HG03108 (cell line): ENCODE measurements around the gene MAG.

ENCODE experiments used
- ATAC-seq: cut with Tn5 transposase; IDR thresholded peaks from one replicate; pipeline ENCODE4 v1.9.1; 2021; ENCODE audit warnings: moderate library complexity; ENCODE audit not compliant: unreplicated experiment

MAG gene

GRCh38 chr19:35265126-35265899, 26.6 kb upstream of the MAG start:
- no peak for ATAC-seq

GRCh38 chr19:35265900-35266519, 26.0 kb upstream of the MAG start:
- no peak for ATAC-seq

GRCh38 chr19:35266520-35267352, 25.2 kb upstream of the MAG start:
- ATAC-seq, result no peak

GRCh38 chr19:35267353-35267817, 24.6 kb upstream of the MAG start:
- no peak for ATAC-seq

- peak; percentile 35 for ATAC-seq
Measured at GRCh38 chr19:35267818-35268535, 24.0 kb upstream of the MAG start.

GRCh38 chr19:35268536-35269437, 23.2 kb upstream of the MAG start, which contains the start of gene USF2:
TSS of gene USF2 (plus strand) at chr19:35268962. CDS start at chr19:35269102, 140 bp downstream.
- peak; percentile 14 for ATAC-seq

GRCh38 chr19:35269438-35270117, 22.4 kb upstream of the MAG start:
- peak; percentile 58 for ATAC-seq

- ATAC-seq, result no peak
Measured at GRCh38 chr19:35270381-35270811, 21.6 kb upstream of the MAG start.

GRCh38 chr19:35271546-35271945, 20.4 kb upstream of the MAG start:
- no peak for ATAC-seq

- no peak for ATAC-seq
Measured at GRCh38 chr19:35272122-35272719, 19.7 kb upstream of the MAG start.

GRCh38 chr19:35272954-35273649, 18.9 kb upstream of the MAG start:
- no peak for ATAC-seq

GRCh38 chr19:35273686-35274259, 18.2 kb upstream of the MAG start:
- ATAC-seq, result no peak

GRCh38 chr19:35274323-35274722, 17.6 kb upstream of the MAG start:
- ATAC-seq, result no peak

GRCh38 chr19:35276706-35277281, 15.2 kb upstream of the MAG start:
- no peak for ATAC-seq

GRCh38 chr19:35278578-35279284, 13.2 kb upstream of the MAG start:
- ATAC-seq, result no peak

- no peak for ATAC-seq
Measured at GRCh38 chr19:35279374-35279773, 12.6 kb upstream of the MAG start.
